H9 (cell line): ENCODE results near the gene ISX. TPM values are rescaled to one million over a fixed set of nuclear protein-coding genes. Genes with fewer than 3 reads are reported as not detected.
A peak's percentile ranks its signal among the peaks of the same experiment; 100 is the strongest.

ENCODE experiments used
- DNase-seq: peaks from one replicate; pipeline ENCODE4 v3.0.0-alpha.2; 2017
- H2AFZ ChIP-seq: one replicate; pipeline ENCODE4 v1.6.1; 2013; ENCODE audit warnings: mild to moderate bottlenecking, low read length, control low read depth, moderate library complexity
- H2AK5ac ChIP-seq: 2 replicates; pipeline ENCODE4 v1.6.1; 2013; ENCODE audit warnings: low read length, control low read depth, mixed read lengths; ENCODE audit not compliant: insufficient read length
- H2BK120ac ChIP-seq: one replicate; pipeline ENCODE4 v1.6.1; 2013; ENCODE audit warnings: low read depth, mild to moderate bottlenecking, low read length, control low read depth, inconsistent platforms; ENCODE audit not compliant: poor library complexity, severe bottlenecking
- H2BK12ac ChIP-seq: 2 replicates; pipeline ENCODE4 v1.6.1; 2013; ENCODE audit warnings: low read length, control low read depth, mixed read lengths, low read depth; ENCODE audit not compliant: insufficient read length
- H2BK15ac ChIP-seq: 2 replicates; pipeline ENCODE4 v1.6.1; 2013; ENCODE audit warnings: low read depth, low read length, control low read depth
- H2BK20ac ChIP-seq: one replicate; pipeline ENCODE4 v1.6.1; 2013; ENCODE audit warnings: low read depth, mild to moderate bottlenecking, low read length, control low read depth, inconsistent platforms; ENCODE audit not compliant: poor library complexity, severe bottlenecking
- H2BK5ac ChIP-seq: 2 replicates; pipeline ENCODE4 v1.6.1; 2013; ENCODE audit warnings: low read length, control low read depth, mixed read lengths; ENCODE audit not compliant: insufficient read length
- H3K14ac ChIP-seq: 2 replicates; pipeline ENCODE4 v1.6.1; 2013; ENCODE audit warnings: low read length, control low read depth; ENCODE audit not compliant: insufficient read depth
- H3K18ac ChIP-seq: 2 replicates; pipeline ENCODE4 v1.6.1; 2013; ENCODE audit warnings: low read depth, mild to moderate bottlenecking, mixed read lengths, low read length, control low read depth; ENCODE audit not compliant: insufficient read length
- H3K23ac ChIP-seq: 2 replicates; pipeline ENCODE4 v1.6.1; 2013; ENCODE audit warnings: low read length, control low read depth, mixed read lengths, low read depth; ENCODE audit not compliant: insufficient read length
- H3K23me2 ChIP-seq: 2 replicates; pipeline ENCODE4 v1.6.1; 2013; ENCODE audit warnings: low read depth, mild to moderate bottlenecking, mixed read lengths, low read length, control low read depth; ENCODE audit not compliant: insufficient read length, poor library complexity, severe bottlenecking
- H3K27ac ChIP-seq: 2 replicates; pipeline ENCODE4 v1.5.1; 2013; ENCODE audit warnings: low read length, control low read depth, mixed read lengths, low read depth; ENCODE audit not compliant: insufficient read length
- H3K27me3 ChIP-seq: 2 replicates; pipeline ENCODE4 v1.6.1; 2013; ENCODE audit warnings: low read length, control low read depth, inconsistent platforms; ENCODE audit not compliant: insufficient read depth
- H3K4ac ChIP-seq: 2 replicates; pipeline ENCODE4 v1.6.1; 2013; ENCODE audit warnings: low read depth, mild to moderate bottlenecking, control low read depth, inconsistent platforms, low read length, moderate library complexity
- H3K4me1 ChIP-seq: 2 replicates; pipeline ENCODE4 v1.6.1; 2013; ENCODE audit warnings: low read length, control low read depth, inconsistent platforms; ENCODE audit not compliant: insufficient read depth
- H3K4me2 ChIP-seq: 2 replicates; pipeline ENCODE4 v1.6.1; 2013; ENCODE audit warnings: low read length, control low read depth, mixed read lengths; ENCODE audit not compliant: insufficient read length, insufficient read depth
- H3K56ac ChIP-seq: 2 replicates; pipeline ENCODE4 v1.6.1; 2013; ENCODE audit warnings: low read depth, mild to moderate bottlenecking, mixed read lengths, low read length, control low read depth; ENCODE audit not compliant: insufficient read length
- H3K79me1 ChIP-seq: 2 replicates; pipeline ENCODE4 v1.6.1; 2013; ENCODE audit warnings: low read depth, mild to moderate bottlenecking, moderate library complexity, low read length, control low read depth, inconsistent platforms; ENCODE audit not compliant: insufficient read depth, poor library complexity, severe bottlenecking
- H3K79me2 ChIP-seq: 2 replicates; pipeline ENCODE4 v1.6.1; 2013; ENCODE audit warnings: low read length, control low read depth, inconsistent platforms; ENCODE audit not compliant: insufficient read depth
- H3K9ac ChIP-seq: 2 replicates; pipeline ENCODE4 v1.6.1; 2013; ENCODE audit warnings: low read length, control low read depth, mixed read lengths; ENCODE audit not compliant: insufficient read length; ENCODE audit errors: extremely low read depth
- H3K9me3 ChIP-seq: one replicate; pipeline ENCODE4 v1.6.1; 2013; ENCODE audit warnings: low read depth, low read length, inconsistent platforms; ENCODE audit not compliant: control insufficient read depth
- H3T11ph ChIP-seq: one replicate; pipeline ENCODE4 v1.6.1; 2013; ENCODE audit warnings: mild to moderate bottlenecking, low read length, control low read depth, inconsistent platforms
- H4K20me1 ChIP-seq: one replicate; pipeline ENCODE4 v1.6.1; 2013; ENCODE audit not compliant: control insufficient read depth, insufficient read length, insufficient read depth
- H4K5ac ChIP-seq: 2 replicates; pipeline ENCODE4 v1.6.1; 2013; ENCODE audit warnings: low read depth, mild to moderate bottlenecking, mixed read lengths, low read length, control low read depth; ENCODE audit not compliant: insufficient read length
- H4K8ac ChIP-seq: replicated peaks from 2 replicates; pipeline ENCODE4 v1.6.1; 2013; ENCODE audit warnings: low read length, control low read depth, mixed read lengths, low read depth; ENCODE audit not compliant: insufficient read length
- H4K91ac ChIP-seq: 2 replicates; pipeline ENCODE4 v1.6.1; 2013; ENCODE audit warnings: low read depth, mild to moderate bottlenecking, moderate library complexity, mixed read lengths, low read length, control low read depth; ENCODE audit not compliant: insufficient read length
- H3K27ac Mint-ChIP-seq, 3 experiments: 2 replicates in 2 of 3; 3 replicates in 1 of 3; pipeline ENCODE4 v1.8.0; 2020 to 2021; ENCODE audit warnings: mixed read lengths in 3 of 3, mild to moderate bottlenecking in 1 of 3, moderate library complexity in 1 of 3
- H3K27me3 Mint-ChIP-seq: 2 replicates; pipeline ENCODE4 v1.8.0; 2021; ENCODE audit warnings: low read depth, mild to moderate bottlenecking, moderate library complexity, mixed read lengths
- H3K36me3 Mint-ChIP-seq, 3 experiments: 2 replicates in 2 of 3; 3 replicates in 1 of 3; pipeline ENCODE4 v1.8.0; 2020 to 2021; ENCODE audit warnings: low read depth in 3 of 3, mixed read lengths in 3 of 3; ENCODE audit not compliant: insufficient read depth in 1 of 3
- H3K4me1 Mint-ChIP-seq, 2 experiments: 2 replicates each; pipeline ENCODE4 v1.8.0; 2020; ENCODE audit warnings: mixed read lengths in 2 of 2
- H3K4me3 Mint-ChIP-seq, 2 experiments: 2 replicates in 1 of 2; 3 replicates in 1 of 2; pipeline ENCODE4 v1.8.0; 2020 to 2021; ENCODE audit warnings: mild to moderate bottlenecking in 2 of 2, mixed read lengths in 2 of 2, moderate library complexity in 1 of 2
- H3K9me3 Mint-ChIP-seq, 2 experiments: 2 replicates in 1 of 2; 3 replicates in 1 of 2; pipeline ENCODE4 v1.8.0; 2020; ENCODE audit warnings: mild to moderate bottlenecking in 2 of 2, mixed read lengths in 2 of 2, moderate library complexity in 1 of 2
- WGBS: extraction: QIAGEN DNeasy Blood & Tissue Kit; methylation state at CpG from one replicate; pipeline ENCODE4 v1.1.7; 2013; ENCODE audit warnings: missing lambda C conversion rate, low lambda C conversion rate, mixed read lengths; ENCODE audit not compliant: insufficient read length; ENCODE audit errors: extremely low coverage; 5-methylcytosine and 5-hydroxymethylcytosine counted together
- total RNA-seq: library from RNA; stranded (reverse); gene quantifications from 2 replicates; pipeline ENCODE4 v1.2.1, GENCODE V29; 2021
- TF ChIP-seq, protein P1 (sequence below): fragments of 200-600 bp; sonication (generic); conservative IDR thresholded peaks from 3 replicates; pipeline ENCODE4 v1.8.0; 2021; ENCODE audit warnings: antibody characterized with exemption, mild to moderate bottlenecking

The ISX gene
- total RNA-seq, 1 experiment from 2014 or later: not detected

DNA sequence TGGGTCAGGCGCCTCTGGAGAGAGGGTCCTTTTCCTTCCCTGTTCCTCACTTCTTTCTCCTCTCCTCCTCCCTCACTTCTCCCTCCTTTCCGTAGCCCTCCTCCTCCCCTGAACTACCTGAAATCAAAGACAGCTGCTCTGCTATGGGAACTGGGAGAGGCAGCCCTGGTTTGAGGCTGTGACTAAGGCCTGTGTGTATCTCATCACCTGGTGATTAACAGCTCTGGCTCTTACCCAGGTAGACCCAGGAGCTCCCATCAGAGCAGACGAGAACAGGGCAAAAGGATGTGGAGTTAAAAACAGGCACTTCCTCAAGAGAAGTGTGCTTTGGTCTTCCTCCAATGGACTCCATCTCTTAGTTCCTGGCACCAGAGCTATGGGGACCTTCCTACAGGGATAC, 5.8 kb downstream of the ISX start:
- Mint-ChIP-seq H3K27me3 (peaks cover 5% of the 10 kb centered on the region), H3K36me3 (no peaks in the 10 kb centered on the region), H3K4me3 (no peak overlapping the region), H3K9me3 (no peaks in the 10 kb centered on the region), H3K4me1 (peaks cover 4 to 5% of the 10 kb centered on the region in 2 experiments; a peak in 2 of 4 replicates), H3K27ac (peak overlapping the region in 1 of 3 experiments; percentile 17; a peak in 1 of 7 replicates)
- TF ChIP-seq, protein P1, sequence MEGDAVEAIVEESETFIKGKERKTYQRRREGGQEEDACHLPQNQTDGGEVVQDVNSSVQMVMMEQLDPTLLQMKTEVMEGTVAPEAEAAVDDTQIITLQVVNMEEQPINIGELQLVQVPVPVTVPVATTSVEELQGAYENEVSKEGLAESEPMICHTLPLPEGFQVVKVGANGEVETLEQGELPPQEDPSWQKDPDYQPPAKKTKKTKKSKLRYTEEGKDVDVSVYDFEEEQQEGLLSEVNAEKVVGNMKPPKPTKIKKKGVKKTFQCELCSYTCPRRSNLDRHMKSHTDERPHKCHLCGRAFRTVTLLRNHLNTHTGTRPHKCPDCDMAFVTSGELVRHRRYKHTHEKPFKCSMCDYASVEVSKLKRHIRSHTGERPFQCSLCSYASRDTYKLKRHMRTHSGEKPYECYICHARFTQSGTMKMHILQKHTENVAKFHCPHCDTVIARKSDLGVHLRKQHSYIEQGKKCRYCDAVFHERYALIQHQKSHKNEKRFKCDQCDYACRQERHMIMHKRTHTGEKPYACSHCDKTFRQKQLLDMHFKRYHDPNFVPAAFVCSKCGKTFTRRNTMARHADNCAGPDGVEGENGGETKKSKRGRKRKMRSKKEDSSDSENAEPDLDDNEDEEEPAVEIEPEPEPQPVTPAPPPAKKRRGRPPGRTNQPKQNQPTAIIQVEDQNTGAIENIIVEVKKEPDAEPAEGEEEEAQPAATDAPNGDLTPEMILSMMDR: no peak
- no peak overlapping the region for H3T11ph ChIP-seq
- no peak overlapping the region for H3K27ac ChIP-seq
- H2BK20ac ChIP-seq: no peak overlapping the region
- no peak overlapping the region for H2BK12ac ChIP-seq
- H4K20me1 ChIP-seq: no peaks in the 10 kb centered on the region
- WGBS: no CpG with 5 or more reads among the region's 3 CpGs
- H3K4ac ChIP-seq: no peak overlapping the region
- no peak overlapping the region for H3K4me2 ChIP-seq
- H2BK5ac ChIP-seq: no peak overlapping the region
- no peak overlapping the region for H3K23ac ChIP-seq
- no peaks in the 10 kb centered on the region for H3K9me3 ChIP-seq
- H3K4me1 ChIP-seq: no peaks in the 10 kb centered on the region
- no peaks in the 10 kb centered on the region for H3K23me2 ChIP-seq
- no peak overlapping the region for H2BK15ac ChIP-seq
- no peak overlapping the region for H2AFZ ChIP-seq
- no peak overlapping the region for H3K56ac ChIP-seq
- H3K18ac ChIP-seq: no peak overlapping the region
- no peaks in the 10 kb centered on the region for H3K79me1 ChIP-seq
- H3K14ac ChIP-seq: no peak overlapping the region
- no peak overlapping the region for H2AK5ac ChIP-seq
- no peak overlapping the region for H4K5ac ChIP-seq
- no peaks in the 10 kb centered on the region for H3K27me3 ChIP-seq
- H4K91ac ChIP-seq: no peak overlapping the region
- H3K79me2 ChIP-seq: no peaks in the 10 kb centered on the region
- DNase-seq: no peak
- H3K9ac ChIP-seq: no peak overlapping the region
- H2BK120ac ChIP-seq: no peak overlapping the region
- H4K8ac ChIP-seq: no peak overlapping the region
